Loucy (cell line): Measurements from ENCODE around the gene SMO.
A peak's percentile ranks its signal among the peaks of the same experiment; 100 is the strongest.

Experiments
- EZH2phosphoT487 ChIP-seq: fragments of 200-600 bp; IDR thresholded peaks from 2 replicates; pipeline ENCODE4 v1.6.1; 2018; ENCODE audit warnings: antibody characterized with exemption, mild to moderate bottlenecking, moderate library complexity, borderline replicate concordance
- TF ChIP-seq, protein P1 (sequence below): fragments of 200-600 bp; sonication (generic); conservative IDR thresholded peaks from 2 replicates; pipeline ENCODE4 v1.5.1; 2014; ENCODE audit warnings: mild to moderate bottlenecking, antibody characterized with exemption, low read length

GRCh38 chr7:129213828-129214227 lies 25.4 kb downstream of the SMO start:
- no peak for TF ChIP-seq EZH2phosphoT487
- TF ChIP-seq, protein P1, sequence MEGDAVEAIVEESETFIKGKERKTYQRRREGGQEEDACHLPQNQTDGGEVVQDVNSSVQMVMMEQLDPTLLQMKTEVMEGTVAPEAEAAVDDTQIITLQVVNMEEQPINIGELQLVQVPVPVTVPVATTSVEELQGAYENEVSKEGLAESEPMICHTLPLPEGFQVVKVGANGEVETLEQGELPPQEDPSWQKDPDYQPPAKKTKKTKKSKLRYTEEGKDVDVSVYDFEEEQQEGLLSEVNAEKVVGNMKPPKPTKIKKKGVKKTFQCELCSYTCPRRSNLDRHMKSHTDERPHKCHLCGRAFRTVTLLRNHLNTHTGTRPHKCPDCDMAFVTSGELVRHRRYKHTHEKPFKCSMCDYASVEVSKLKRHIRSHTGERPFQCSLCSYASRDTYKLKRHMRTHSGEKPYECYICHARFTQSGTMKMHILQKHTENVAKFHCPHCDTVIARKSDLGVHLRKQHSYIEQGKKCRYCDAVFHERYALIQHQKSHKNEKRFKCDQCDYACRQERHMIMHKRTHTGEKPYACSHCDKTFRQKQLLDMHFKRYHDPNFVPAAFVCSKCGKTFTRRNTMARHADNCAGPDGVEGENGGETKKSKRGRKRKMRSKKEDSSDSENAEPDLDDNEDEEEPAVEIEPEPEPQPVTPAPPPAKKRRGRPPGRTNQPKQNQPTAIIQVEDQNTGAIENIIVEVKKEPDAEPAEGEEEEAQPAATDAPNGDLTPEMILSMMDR: peak; percentile 53
